K562 (cell line): ENCODE measurements around the gene MPG. TPM values are rescaled to one million over a fixed set of nuclear protein-coding genes. Genes with fewer than 3 reads are reported as not detected.
A peak's percentile ranks its signal among the peaks of the same experiment; 100 is the strongest.

ENCODE experiments used
- ARID1B ChIP-seq: fragments of 450-650 bp; IDR thresholded peaks from 2 replicates; pipeline ENCODE4 v1.6.1; 2016; ENCODE audit warnings: antibody characterized with exemption, mild to moderate bottlenecking, inconsistent platforms
- ATF1 ChIP-seq, 2 experiments: fragments of 450-650 bp in 1 of 2; IDR thresholded peaks; 2 replicates each; pipeline ENCODE4 v1.6.1; 2016; ENCODE audit warnings: missing compliant biosample characterization in 1 of 2, missing genetic modification characterization in 1 of 2
- BHLHE40 ChIP-seq: IDR thresholded peaks from 2 replicates; pipeline ENCODE4 v1.6.1; 2011; ENCODE audit warnings: low read length, improper control_type of control experiment
- DNMT1 ChIP-seq: fragments of 450-650 bp; IDR thresholded peaks from 2 replicates; pipeline ENCODE4 v1.6.1; 2016; ENCODE audit warnings: antibody characterized with exemption, mild to moderate bottlenecking
- HNRNPL ChIP-seq: fragments of 200-400 bp; formaldehyde crosslinking; IDR thresholded peaks from 2 replicates; pipeline ENCODE4 v1.6.1; 2017; ENCODE audit warnings: low read depth, mild to moderate bottlenecking, low read length
- HNRNPUL1 ChIP-seq: fragments of 200-400 bp; formaldehyde crosslinking; IDR thresholded peaks from 2 replicates; pipeline ENCODE4 v1.6.1; 2017; ENCODE audit warnings: low read length
- JUND ChIP-seq, 2 experiments: IDR thresholded peaks; 2 replicates in 1 of 2; 3 replicates in 1 of 2; pipeline ENCODE4 v1.6.1; 2011; ENCODE audit warnings: borderline replicate concordance in 2 of 2, low read depth in 2 of 2, low read length in 2 of 2, improper control_type of control experiment in 1 of 2, missing biosample characterization in 1 of 2, missing genetic modification characterization in 1 of 2, missing genetic modification reagents in 1 of 2
- LCOR ChIP-seq: sonication (generic); formaldehyde crosslinking; IDR thresholded peaks from 2 replicates; pipeline ENCODE4 v1.8.0; 2022; ENCODE audit warnings: mild to moderate bottlenecking, missing genetic modification reagents
- NFXL1 ChIP-seq: fragments of 450-650 bp; formaldehyde crosslinking; IDR thresholded peaks from 2 replicates; pipeline ENCODE4 v1.4.0; 2021; ENCODE audit warnings: mild to moderate bottlenecking
- PHF8 ChIP-seq: fragments of 200-600 bp; sonication (generic); IDR thresholded peaks from 2 replicates; pipeline ENCODE4 v1.6.1; 2012; ENCODE audit warnings: mixed run types, mild to moderate bottlenecking, inconsistent platforms, low read length, moderate library complexity, borderline replicate concordance
- POLR2G ChIP-seq: fragments of 200-400 bp; formaldehyde crosslinking; IDR thresholded peaks from 2 replicates; pipeline ENCODE4 v1.6.1; 2017; ENCODE audit warnings: low read depth, mild to moderate bottlenecking, antibody characterized with exemption, low read length, moderate library complexity
- SP1 ChIP-seq: sonication (generic); formaldehyde crosslinking; IDR thresholded peaks from 2 replicates; pipeline ENCODE4 v1.8.1; 2022; ENCODE audit warnings: mild to moderate bottlenecking, missing genetic modification reagents
- SPI1 ChIP-seq: IDR thresholded peaks from 2 replicates; pipeline ENCODE4 v1.6.1; 2011; ENCODE audit warnings: low read depth, low read length, control low read depth, borderline replicate concordance
- TAF9B ChIP-seq: fragments of 450-650 bp; IDR thresholded peaks from 2 replicates; pipeline ENCODE4 v1.6.1; 2018; ENCODE audit warnings: mild to moderate bottlenecking; ENCODE audit not compliant: partially characterized antibody
- ZBTB17 ChIP-seq: fragments of 450-650 bp; formaldehyde crosslinking; IDR thresholded peaks from 2 replicates; pipeline ENCODE4 v1.4.0; 2020; ENCODE audit warnings: mild to moderate bottlenecking
- ZFX ChIP-seq: sonication (generic); formaldehyde crosslinking; IDR thresholded peaks from 2 replicates; pipeline ENCODE4 v1.8.0; 2022; ENCODE audit warnings: mild to moderate bottlenecking, missing genetic modification reagents, moderate library complexity
- ZNF12 ChIP-seq: sonication (generic); formaldehyde crosslinking; IDR thresholded peaks from 2 replicates; pipeline ENCODE4 v1.4.0; 2020; ENCODE audit warnings: mild to moderate bottlenecking, missing genetic modification reagents
- ZNF212 ChIP-seq: fragments of 450-650 bp; formaldehyde crosslinking; IDR thresholded peaks from 2 replicates; pipeline ENCODE4 v1.4.0; 2020; ENCODE audit warnings: mild to moderate bottlenecking
- ZNF274 ChIP-seq: IDR thresholded peaks from 2 replicates; pipeline ENCODE4 v1.6.1; 2011; ENCODE audit warnings: low read depth, mild to moderate bottlenecking, low read length, moderate library complexity, borderline replicate concordance
- ZNF431 ChIP-seq: sonication (generic); formaldehyde crosslinking; IDR thresholded peaks from 2 replicates; pipeline ENCODE4 v1.8.0; 2022; ENCODE audit warnings: mild to moderate bottlenecking, missing genetic modification reagents
- ZNF589 ChIP-seq: fragments of 200-800 bp; sonication (Bioruptor generic); IDR thresholded peaks from 2 replicates; pipeline ENCODE4 v1.6.1; 2016; ENCODE audit warnings: low read depth, missing genetic modification characterization, missing compliant biosample characterization
- polyA plus RNA-seq, 8 experiments: library from polyadenylated mRNA; depleted of rRNA in 4 of 8; stranded (reverse) in 5 of 8; unstranded in 3 of 8; fragments of >200 nt; fragmentation: Nextera tagmentation in 2 of 8; fragmentation: Illumina TruSeq in 1 of 8; extraction: Ambion mirVana in 2 of 8; extraction: Trizol in 1 of 8; gene quantifications; 2 replicates each; pipeline versions ENCODE4 v1.2.1 to v1.2.3, GENCODE V29; 2011 to 2014; ENCODE audit warnings: inconsistent platforms in 1 of 8, missing spikeins in 1 of 8
- total RNA-seq, 7 experiments: library from RNA; depleted of rRNA in 6 of 7; stranded (reverse); fragments of >200 nt in 6 of 7; fragmentation: Illumina TruSeq in 2 of 7; extraction: Trizol in 2 of 7; gene quantifications; 2 replicates each; pipeline versions ENCODE4 v1.2.1 to v1.2.3, GENCODE V29; 2011 to 2021; ENCODE audit warnings: low replicate concordance in 1 of 7
- TF ChIP-seq, protein P1 (sequence below): fragments of 450-650 bp; formaldehyde crosslinking; IDR thresholded peaks from 2 replicates; pipeline ENCODE4 v1.4.0; 2022; ENCODE audit warnings: missing genetic modification characterization
- TF ChIP-seq, protein P2 (sequence below): sonication (generic); formaldehyde crosslinking; IDR thresholded peaks from 2 replicates; pipeline ENCODE4 v1.8.0; 2022; ENCODE audit warnings: mild to moderate bottlenecking, missing genetic modification reagents
- TF ChIP-seq, protein P3 (sequence below), 2 experiments: fragments of 250-450 bp in 1 of 2; fragments of 450-650 bp in 1 of 2; sonication (Bioruptor Pico) in 1 of 2; IDR thresholded peaks; 2 replicates each; pipeline versions ENCODE4 v1.6.1 to v1.8.0; 2016 to 2021; ENCODE audit warnings: mild to moderate bottlenecking in 2 of 2, moderate library complexity in 2 of 2, missing compliant biosample characterization in 1 of 2, missing genetic modification characterization in 1 of 2
- TF ChIP-seq, protein P4 (sequence below): fragments of 450-650 bp; formaldehyde crosslinking; IDR thresholded peaks from 2 replicates; pipeline ENCODE4 v1.4.0; 2020; ENCODE audit warnings: mild to moderate bottlenecking, moderate library complexity
- TF ChIP-seq, protein P5 (sequence below): sonication (generic); formaldehyde crosslinking; IDR thresholded peaks from 2 replicates; pipeline ENCODE4 v1.9.0; 2022; ENCODE audit warnings: mild to moderate bottlenecking, missing genetic modification reagents

The MPG gene
- total and polyA plus RNA-seq, 9 of the 15 experiments (the other 6 are each of a cell fraction or from before 2014, with no cell fraction given) = 0.42 to 226 (median 36.2) TPM

DNA sequence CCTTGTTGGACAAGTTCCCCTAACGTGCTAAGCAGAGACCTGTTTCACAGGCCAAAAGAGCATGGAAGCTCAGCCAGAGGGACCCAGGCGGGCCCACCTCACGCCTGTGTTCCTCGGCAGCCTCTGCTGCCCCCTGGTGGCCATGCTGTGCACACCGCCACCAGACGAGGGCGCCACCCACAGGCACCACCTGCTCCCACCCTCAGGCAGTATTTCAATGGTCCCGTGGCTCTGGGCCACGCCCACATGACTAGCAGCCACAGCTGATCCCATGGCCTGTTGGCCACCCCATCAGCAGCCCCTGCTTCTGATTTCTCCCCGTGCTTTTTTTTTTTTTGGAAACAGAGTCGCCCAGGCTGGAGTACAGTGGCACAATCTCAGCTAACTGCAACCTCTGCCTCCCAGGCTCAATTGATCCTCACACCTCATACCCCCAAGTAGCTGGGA is 18.9 kb downstream of the MPG start (continued):
- TF ChIP-seq ZNF212 (CRISPR knock-in tag) (no peak), ZNF12 (no peak), DNMT1 (no peak), NFXL1 (CRISPR knock-in tag) (no peak), JUND (IDR thresholded peaks at IDR 0.05; ENCODE audit: borderline replicate concordance, low read depth, low read length) (peak; percentile 75), JUND (tag; IDR thresholded peaks at IDR 0.05; ENCODE audit: borderline replicate concordance, low read depth, low read length) (peak; percentile 25; the same call in 1 of the 3 replicates), LCOR (CRISPR knock-in tag) (peak; percentile 81; the same call in 1 of the 2 replicates), POLR2G (peak; percentile 67), HNRNPL (no peak), ZNF589 (CRISPR knock-in tag) (0 out of 2 replicates have a peak, but pooled peaks have one; percentile 8), ATF1 (CRISPR knock-in tag; IDR thresholded peaks at IDR 0.05) (no peak), ATF1 (tag; IDR thresholded peaks at IDR 0.05) (peak; percentile 40; the same call in 1 of the 2 replicates), BHLHE40 (peak; percentile 92), ZBTB17 (peak; percentile 63; the same call in 1 of the 2 replicates), TAF9B (no peak), HNRNPUL1 (no peak), SP1 (CRISPR knock-in tag) (peak; percentile 97), SPI1 (no peak), ARID1B (peak; percentile 49), PHF8 (no peak), ZNF274 (no peak), ZNF431 (0 out of 2 replicates have a peak, but pooled peaks have one; percentile 32), ZFX (CRISPR knock-in tag) (peak; percentile 40)
- TF ChIP-seq, protein P1, sequence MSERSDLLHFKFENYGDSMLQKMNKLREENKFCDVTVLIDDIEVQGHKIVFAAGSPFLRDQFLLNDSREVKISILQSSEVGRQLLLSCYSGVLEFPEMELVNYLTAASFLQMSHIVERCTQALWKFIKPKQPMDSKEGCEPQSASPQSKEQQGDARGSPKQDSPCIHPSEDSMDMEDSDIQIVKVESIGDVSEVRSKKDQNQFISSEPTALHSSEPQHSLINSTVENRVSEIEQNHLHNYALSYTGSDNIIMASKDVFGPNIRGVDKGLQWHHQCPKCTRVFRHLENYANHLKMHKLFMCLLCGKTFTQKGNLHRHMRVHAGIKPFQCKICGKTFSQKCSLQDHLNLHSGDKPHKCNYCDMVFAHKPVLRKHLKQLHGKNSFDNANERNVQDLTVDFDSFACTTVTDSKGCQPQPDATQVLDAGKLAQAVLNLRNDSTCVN = no peak
- TF ChIP-seq, protein P2, sequence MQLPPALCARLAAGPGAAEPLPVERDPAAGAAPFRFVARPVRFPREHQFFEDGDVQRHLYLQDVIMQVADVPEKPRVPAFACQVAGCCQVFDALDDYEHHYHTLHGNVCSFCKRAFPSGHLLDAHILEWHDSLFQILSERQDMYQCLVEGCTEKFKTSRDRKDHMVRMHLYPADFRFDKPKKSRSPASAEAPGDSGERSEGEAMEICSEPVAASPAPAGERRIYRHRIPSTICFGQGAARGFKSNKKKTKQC = no peak; the same call in 1 of the 2 replicates
- TF ChIP-seq, protein P3, sequence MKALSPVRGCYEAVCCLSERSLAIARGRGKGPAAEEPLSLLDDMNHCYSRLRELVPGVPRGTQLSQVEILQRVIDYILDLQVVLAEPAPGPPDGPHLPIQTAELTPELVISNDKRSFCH (CRISPR knock-in tag; IDR thresholded peaks at IDR 0.05) = no peak
- TF ChIP-seq, protein P3 (tag; IDR thresholded peaks at IDR 0.05) = no peak
- TF ChIP-seq, protein P4, sequence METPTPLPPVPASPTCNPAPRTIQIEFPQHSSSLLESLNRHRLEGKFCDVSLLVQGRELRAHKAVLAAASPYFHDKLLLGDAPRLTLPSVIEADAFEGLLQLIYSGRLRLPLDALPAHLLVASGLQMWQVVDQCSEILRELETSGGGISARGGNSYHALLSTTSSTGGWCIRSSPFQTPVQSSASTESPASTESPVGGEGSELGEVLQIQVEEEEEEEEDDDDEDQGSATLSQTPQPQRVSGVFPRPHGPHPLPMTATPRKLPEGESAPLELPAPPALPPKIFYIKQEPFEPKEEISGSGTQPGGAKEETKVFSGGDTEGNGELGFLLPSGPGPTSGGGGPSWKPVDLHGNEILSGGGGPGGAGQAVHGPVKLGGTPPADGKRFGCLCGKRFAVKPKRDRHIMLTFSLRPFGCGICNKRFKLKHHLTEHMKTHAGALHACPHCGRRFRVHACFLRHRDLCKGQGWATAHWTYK (CRISPR knock-in tag) = peak; percentile 97
- TF ChIP-seq, protein P5, sequence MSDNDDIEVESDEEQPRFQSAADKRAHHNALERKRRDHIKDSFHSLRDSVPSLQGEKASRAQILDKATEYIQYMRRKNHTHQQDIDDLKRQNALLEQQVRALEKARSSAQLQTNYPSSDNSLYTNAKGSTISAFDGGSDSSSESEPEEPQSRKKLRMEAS (CRISPR knock-in tag) = peak; percentile 92
